CD4-positive, alpha-beta memory T cell (primary cell): ENCODE data around the gene AGAP1. TPM values are rescaled to one million over a fixed set of nuclear protein-coding genes. Genes with fewer than 3 reads are reported as not detected.

Source experiments
- CTCF ChIA-PET: fragments of 350-600 bp; sonication (Branson Sonifier 250); formaldehyde crosslinking; loops from one replicate; lab custom pipeline; 2021; ENCODE audit warnings: inconsistent platforms; ENCODE audit not compliant: partially characterized antibody; lab: Charles Lee
- POLR2A ChIA-PET: fragments of 350-600 bp; sonication (Branson Sonifier 250); formaldehyde crosslinking; loops from one replicate; lab custom pipeline; 2021; ENCODE audit not compliant: partially characterized antibody; lab: Charles Lee
- DNase-seq, 5 donors: peaks; one replicate each; pipeline versions ENCODE4 v3.0.0 to v3.0.0-alpha.2; 2020 to 2022; ENCODE audit warnings: mixed read lengths in 1 of 5
- H3K27ac ChIP-seq: one replicate; pipeline ENCODE4 v1.7.0; 2013; ENCODE audit warnings: low read depth, low read length
- H3K27me3 ChIP-seq: 2 replicates; pipeline ENCODE4 v1.7.0; 2013; ENCODE audit warnings: mild to moderate bottlenecking, low read length, moderate library complexity; ENCODE audit not compliant: insufficient read depth
- H3K36me3 ChIP-seq: 2 replicates; pipeline ENCODE4 v1.7.0; 2013; ENCODE audit warnings: mild to moderate bottlenecking, low read length, moderate library complexity; ENCODE audit not compliant: insufficient read depth
- H3K4me1 ChIP-seq: 2 replicates; pipeline ENCODE4 v1.7.0; 2013; ENCODE audit warnings: mild to moderate bottlenecking, low read length, moderate library complexity; ENCODE audit not compliant: insufficient read depth
- H3K4me3 ChIP-seq, 2 donors: one replicate each; pipeline ENCODE4 v1.7.0; 2013; ENCODE audit warnings: low read length in 2 of 2, mild to moderate bottlenecking in 1 of 2
- H3K9me3 ChIP-seq, 2 donors: one replicate each; pipeline ENCODE4 v1.7.0; 2013; ENCODE audit warnings: low read length in 2 of 2, control low read depth in 1 of 2; ENCODE audit not compliant: control insufficient read depth in 1 of 2
- H3K27ac Mint-ChIP-seq, 7 donors: one replicate each; pipeline ENCODE4 v1.8.0; 2020 to 2021; ENCODE audit warnings: mixed read lengths in 7 of 7, mild to moderate bottlenecking in 6 of 7, inconsistent platforms in 3 of 7, moderate library complexity in 3 of 7
- H3K27me3 Mint-ChIP-seq, 2 donors: one replicate each; pipeline ENCODE4 v1.8.0; 2020 to 2021; ENCODE audit warnings: mixed read lengths in 2 of 2
- H3K36me3 Mint-ChIP-seq, 2 donors: one replicate each; pipeline ENCODE4 v1.8.0; 2020 to 2021; ENCODE audit warnings: mixed read lengths in 2 of 2, inconsistent platforms in 1 of 2, mild to moderate bottlenecking in 1 of 2
- H3K4me1 Mint-ChIP-seq, 4 donors: one replicate each; pipeline ENCODE4 v1.8.0; 2020 to 2021; ENCODE audit warnings: mixed read lengths in 4 of 4, mild to moderate bottlenecking in 1 of 4
- H3K4me3 Mint-ChIP-seq, 8 donors: one replicate each; pipeline ENCODE4 v1.8.0; 2020 to 2021; ENCODE audit warnings: mixed read lengths in 8 of 8, mild to moderate bottlenecking in 7 of 8, moderate library complexity in 6 of 8, inconsistent platforms in 3 of 8
- H3K9me3 Mint-ChIP-seq, 8 donors: one replicate each; pipeline ENCODE4 v1.8.0; 2020 to 2021; ENCODE audit warnings: mixed read lengths in 8 of 8, mild to moderate bottlenecking in 5 of 8, inconsistent platforms in 3 of 8, moderate library complexity in 1 of 8
- intact Hi-C: fragments of 100-400 bp; cut with micrococcal nuclease; formaldehyde crosslinking; loops from one replicate; pipeline ENCODE4 v1.15.1; 2023
- polyA plus RNA-seq, 2 donors: library from polyadenylated mRNA; unstranded; fragments of 300-500 nt; fragmentation: Illumina TruSeq; gene quantifications; one replicate each; pipeline ENCODE4 v1.2.3, GENCODE V29; 2021
- total RNA-seq, 2 experiments: library from RNA; stranded (reverse); gene quantifications; one replicate each; pipeline ENCODE4 v1.2.3, GENCODE V29; 2021

Gene AGAP1
- total and polyA plus RNA-seq, 4 experiments from 2014 or later, result 0.24 to 2.9 (median 1.9) TPM

DNA sequence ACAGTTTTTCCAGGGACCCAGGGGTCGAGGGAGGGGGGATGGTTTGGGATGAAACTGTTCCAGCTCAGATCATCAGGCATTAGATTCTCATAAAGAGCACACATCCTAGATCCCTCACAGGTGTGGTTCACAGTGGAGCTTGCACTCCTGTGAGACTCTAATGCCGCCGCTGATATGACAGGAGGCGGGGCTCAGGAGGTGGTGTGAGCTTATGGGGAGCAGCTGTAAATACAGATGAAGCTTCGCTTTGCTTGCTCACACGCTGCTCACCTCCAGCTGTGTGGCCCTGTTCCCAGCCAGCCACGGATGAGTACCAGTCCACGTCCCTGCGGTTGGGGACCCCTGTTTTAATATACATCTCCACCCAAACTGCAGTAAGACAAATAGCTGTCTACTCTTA, 204.2 kb downstream of the AGAP1 start:
- no peak for DNase-seq
- no peaks in the 10 kb centered on the region for H3K36me3 Mint-ChIP-seq
- peaks cover 0 to 9% (median 0%) of the 10 kb centered on the region in 4 donors for H3K4me1 Mint-ChIP-seq
- H3K4me1 ChIP-seq, result no peaks in the 10 kb centered on the region
- H3K9me3 ChIP-seq, result no peaks in the 10 kb centered on the region
- H3K36me3 ChIP-seq, result no peaks in the 10 kb centered on the region
- H3K4me3 Mint-ChIP-seq, result peak overlapping the region in 2 of 8 donors; percentile 8 to 10
- ChIA-PET CTCF (interaction anchor here (0.8 kb wide), 1 partner anchor 68 kb away, joined by 3 read pairs; no protein-coding TSS in a partner anchor), POLR2A (no interaction called here)
- H3K4me3 ChIP-seq, result no peak overlapping the region
- intact Hi-C loops, result no loop called here
- H3K27ac Mint-ChIP-seq, result no peak overlapping the region
- H3K27me3 ChIP-seq, result no peaks in the 10 kb centered on the region
- H3K9me3 Mint-ChIP-seq, result no peaks in the 10 kb centered on the region
- no peaks in the 10 kb centered on the region for H3K27me3 Mint-ChIP-seq
- no peak overlapping the region for H3K27ac ChIP-seq

DNA sequence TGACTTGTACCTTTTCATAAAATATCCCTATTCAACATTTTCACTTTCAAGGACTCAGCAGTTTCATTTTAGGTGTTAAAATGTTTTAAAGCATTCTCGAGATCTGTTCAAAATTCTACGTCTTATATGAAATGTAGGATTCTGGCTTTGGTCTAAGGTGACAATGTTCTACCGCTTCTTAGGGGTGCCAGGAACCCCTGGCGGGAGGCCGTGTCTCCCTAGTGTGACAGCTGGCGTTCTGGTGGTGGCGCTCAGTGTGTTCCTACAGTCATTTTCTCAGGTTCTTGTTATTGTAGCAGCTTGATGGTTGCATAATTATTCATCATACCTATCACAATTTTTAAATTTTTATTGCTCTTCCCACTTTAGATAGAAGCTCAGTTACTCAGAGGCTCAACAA, 204.6 kb downstream of the AGAP1 start:
- Histone ChIP-seq H3K36me3 (no peaks in the 10 kb centered on the region), H3K4me1 (no peaks in the 10 kb centered on the region), H3K9me3 (no peaks in the 10 kb centered on the region), H3K4me3 (no peak overlapping the region), H3K27ac (no peak overlapping the region), H3K27me3 (no peaks in the 10 kb centered on the region)
- H3K27me3 Mint-ChIP-seq, result no peaks in the 10 kb centered on the region
- POLR2A ChIA-PET, result no interaction called here
- H3K4me3 Mint-ChIP-seq, result peak overlapping the region in 1 of 8 donors; percentile 8
- no peak for DNase-seq
- no peaks in the 10 kb centered on the region for H3K36me3 Mint-ChIP-seq
- intact Hi-C loops, result no loop called here
- peak overlapping the region in 1 of 7 donors; percentile 50 for H3K27ac Mint-ChIP-seq
- H3K4me1 Mint-ChIP-seq, result peaks cover 0 to 9% (median 0%) of the 10 kb centered on the region in 4 donors
- CTCF ChIA-PET, result interaction anchor here (0.8 kb wide), 1 partner anchor 67 kb away, joined by 3 read pairs; no protein-coding TSS in a partner anchor
- no peaks in the 10 kb centered on the region for H3K9me3 Mint-ChIP-seq

DNA sequence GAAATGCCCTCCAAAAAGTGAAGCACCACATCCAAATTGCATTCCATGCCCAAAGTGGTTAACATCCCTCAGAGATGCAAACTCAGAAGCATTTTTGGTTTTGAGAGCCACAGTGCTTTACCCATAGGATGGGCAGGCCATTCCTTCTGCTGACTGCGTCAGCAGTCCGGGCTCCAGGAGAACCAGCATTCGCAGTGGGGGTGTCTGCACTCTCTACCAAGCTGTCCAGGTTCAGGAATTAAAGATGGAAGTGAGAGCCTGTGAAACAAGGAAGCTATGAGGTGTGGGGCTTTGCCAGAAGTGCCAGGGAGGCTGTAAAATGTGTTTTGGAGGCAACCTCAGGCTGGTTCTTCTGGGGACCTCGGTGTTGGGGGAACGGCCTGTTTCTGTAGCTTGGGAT, 205.7 kb downstream of the AGAP1 start:
- H3K36me3 Mint-ChIP-seq, result no peaks in the 10 kb centered on the region
- Histone ChIP-seq H3K36me3 (no peaks in the 10 kb centered on the region), H3K27me3 (no peaks in the 10 kb centered on the region), H3K27ac (no peak overlapping the region), H3K4me3 (no peak overlapping the region), H3K4me1 (no peaks in the 10 kb centered on the region), H3K9me3 (no peaks in the 10 kb centered on the region)
- no peak overlapping the region for H3K4me3 Mint-ChIP-seq
- H3K27me3 Mint-ChIP-seq, result no peaks in the 10 kb centered on the region
- POLR2A ChIA-PET, result no interaction called here
- DNase-seq, result no peak
- no peaks in the 10 kb centered on the region for H3K9me3 Mint-ChIP-seq
- intact Hi-C loops, result no loop called here
- peaks cover 0 to 9% (median 0%) of the 10 kb centered on the region in 4 donors for H3K4me1 Mint-ChIP-seq
- CTCF ChIA-PET, result no interaction called here
- H3K27ac Mint-ChIP-seq, result peak overlapping the region in 1 of 7 donors; percentile 15

DNA sequence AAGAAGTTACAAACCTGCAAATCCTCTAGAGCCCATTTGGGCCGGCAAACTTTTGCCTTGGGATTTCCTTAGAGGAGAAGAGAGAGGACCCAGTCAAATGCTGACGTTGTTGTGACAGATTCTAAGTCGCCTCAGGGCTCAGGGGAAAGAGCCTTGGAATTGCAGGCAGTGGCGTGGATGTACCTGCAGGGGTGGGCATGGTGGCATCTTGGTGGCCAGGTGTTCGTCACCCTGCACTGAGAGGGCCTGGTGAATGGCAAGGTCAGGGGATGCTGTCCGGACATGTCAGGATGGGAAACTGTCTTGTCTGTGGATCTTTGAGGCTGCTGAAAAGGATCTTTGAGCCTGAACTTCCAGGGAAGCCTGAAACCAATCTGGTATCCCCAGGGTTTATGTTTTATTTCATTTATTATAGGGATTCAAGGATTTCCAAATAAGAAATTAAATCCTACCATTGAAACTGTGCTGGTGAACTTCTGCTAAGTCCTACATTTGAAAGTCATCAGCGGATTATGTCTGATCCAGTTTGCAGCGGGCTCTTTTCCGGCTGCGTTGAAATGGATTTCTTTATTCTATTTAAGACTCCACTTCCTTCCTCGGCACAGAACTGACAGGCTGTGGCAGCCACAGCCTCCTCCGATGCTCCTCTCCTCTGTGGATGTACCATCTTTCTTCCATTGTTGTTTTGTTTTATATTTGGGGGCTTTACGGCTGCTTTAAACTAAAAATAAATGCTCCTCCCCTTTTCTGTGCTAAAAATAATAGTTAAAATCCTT, 207.6 kb downstream of the AGAP1 start:
- Mint-ChIP-seq H3K27me3 (no peaks in the 10 kb centered on the region), H3K4me3 (peak overlapping the region in 1 of 8 donors; percentile 3), H3K9me3 (no peaks in the 10 kb centered on the region), H3K36me3 (no peaks in the 10 kb centered on the region), H3K4me1 (peaks cover 0 to 9% (median 0%) of the 10 kb centered on the region in 4 donors), H3K27ac (no peak overlapping the region)
- ChIA-PET POLR2A (no interaction called here), CTCF (no interaction called here)
- H3K4me3 ChIP-seq, result no peak overlapping the region
- H3K27me3 ChIP-seq, result no peaks in the 10 kb centered on the region
- H3K27ac ChIP-seq, result no peak overlapping the region
- H3K36me3 ChIP-seq, result no peaks in the 10 kb centered on the region
- intact Hi-C loops, result no loop called here
- no peaks in the 10 kb centered on the region for H3K9me3 ChIP-seq
- H3K4me1 ChIP-seq, result no peaks in the 10 kb centered on the region
- no peak for DNase-seq

GRCh38 chr2:235702186-235702585, 208.3 kb downstream of the AGAP1 start:
- Histone ChIP-seq H3K27ac (no peak overlapping the region), H3K27me3 (no peaks in the 10 kb centered on the region), H3K4me1 (no peaks in the 10 kb centered on the region), H3K9me3 (no peaks in the 10 kb centered on the region), H3K4me3 (no peak overlapping the region), H3K36me3 (no peaks in the 10 kb centered on the region)
- intact Hi-C loops, result no loop called here
- no peaks in the 10 kb centered on the region for H3K27me3 Mint-ChIP-seq
- H3K27ac Mint-ChIP-seq, result no peak overlapping the region
- no peaks in the 10 kb centered on the region for H3K9me3 Mint-ChIP-seq
- ChIA-PET CTCF (no interaction called here), POLR2A (no interaction called here)
- H3K36me3 Mint-ChIP-seq, result no peaks in the 10 kb centered on the region
- peaks cover 0 to 9% (median 0%) of the 10 kb centered on the region in 4 donors for H3K4me1 Mint-ChIP-seq
- DNase-seq, result no peak
- no peak overlapping the region for H3K4me3 Mint-ChIP-seq

DNA sequence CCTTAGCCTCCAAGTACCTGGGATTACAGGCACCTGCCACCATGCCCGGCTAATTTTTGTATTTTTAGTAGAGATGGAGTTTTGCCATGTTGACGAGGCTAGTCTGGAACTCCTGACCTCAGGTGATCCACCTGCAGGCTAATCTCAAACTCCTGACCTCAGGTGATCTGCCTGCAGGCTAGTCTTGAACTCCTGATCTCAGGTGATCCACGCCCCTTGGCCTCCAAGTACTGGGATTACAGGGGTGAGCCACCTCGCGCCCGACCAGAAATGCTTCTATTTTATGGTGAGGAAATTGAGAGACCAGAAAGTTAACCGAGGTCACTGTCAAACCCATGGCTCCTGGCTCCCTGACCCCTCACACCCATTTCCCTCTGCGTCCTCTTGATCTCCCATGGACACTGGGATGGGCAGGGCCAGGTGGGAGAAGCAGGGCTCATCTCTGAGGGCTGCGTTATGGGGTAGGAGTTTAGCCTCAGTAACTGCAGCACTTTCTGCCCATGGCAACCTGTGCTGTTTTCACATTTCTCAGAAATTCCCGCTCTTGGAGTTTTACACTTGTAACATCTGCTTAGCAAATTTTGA, 210.0 kb downstream of the AGAP1 start:
- H3K9me3 ChIP-seq, result no peaks in the 10 kb centered on the region
- Mint-ChIP-seq H3K9me3 (no peaks in the 10 kb centered on the region), H3K36me3 (no peaks in the 10 kb centered on the region), H3K4me1 (peaks cover 0 to 9% (median 2%) of the 10 kb centered on the region in 4 donors), H3K4me3 (no peak overlapping the region), H3K27me3 (no peaks in the 10 kb centered on the region), H3K27ac (no peak overlapping the region)
- no peaks in the 10 kb centered on the region for H3K4me1 ChIP-seq
- ChIA-PET POLR2A (no interaction called here), CTCF (no interaction called here)
- intact Hi-C loops, result no loop called here
- no peak for DNase-seq
- H3K27ac ChIP-seq, result no peak overlapping the region
- no peaks in the 10 kb centered on the region for H3K27me3 ChIP-seq
- no peaks in the 10 kb centered on the region for H3K36me3 ChIP-seq
- H3K4me3 ChIP-seq, result no peak overlapping the region

GRCh38 chr2:235705296-235705695, 211.5 kb downstream of the AGAP1 start:
- Histone ChIP-seq H3K27me3 (no peaks in the 10 kb centered on the region), H3K9me3 (no peaks in the 10 kb centered on the region), H3K27ac (no peak overlapping the region), H3K36me3 (no peaks in the 10 kb centered on the region), H3K4me1 (no peaks in the 10 kb centered on the region), H3K4me3 (no peak overlapping the region)
- ChIA-PET POLR2A (no interaction called here), CTCF (no interaction called here)
- Mint-ChIP-seq H3K36me3 (no peaks in the 10 kb centered on the region), H3K4me3 (no peak overlapping the region), H3K9me3 (no peaks in the 10 kb centered on the region), H3K27ac (no peak overlapping the region), H3K4me1 (peaks cover 0 to 9% (median 2%) of the 10 kb centered on the region in 4 donors), H3K27me3 (no peaks in the 10 kb centered on the region)
- no peak for DNase-seq
- intact Hi-C loops, result no loop called here
